HG02973 (cell line): ENCODE measurements around the gene RASSF4.

Experiments used
- ATAC-seq: cut with Tn5 transposase; IDR thresholded peaks from one replicate; pipeline ENCODE4 v1.9.1; 2021; ENCODE audit warnings: moderate library complexity; ENCODE audit not compliant: unreplicated experiment

The RASSF4 gene

DNA sequence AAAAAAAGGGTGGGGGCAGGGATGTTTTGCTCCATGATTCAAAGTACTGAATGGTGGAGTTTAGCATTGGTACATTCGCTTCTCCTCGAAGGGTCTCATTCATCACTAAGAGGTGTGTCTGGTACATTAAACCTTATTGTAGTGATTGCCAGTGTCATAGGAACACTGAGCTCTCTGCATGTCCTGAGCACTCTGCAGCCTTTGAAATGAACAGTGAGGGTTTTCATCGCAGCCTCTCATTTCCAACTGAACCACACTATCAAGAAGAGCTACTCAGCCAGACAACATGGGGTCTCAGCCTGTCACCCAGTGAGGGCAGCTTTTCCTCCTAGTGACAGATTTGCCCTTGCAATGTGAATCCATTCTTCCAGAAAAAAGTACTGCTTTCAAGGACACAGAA lies 26.6 kb downstream of the RASSF4 start:
- no peak for ATAC-seq

DNA sequence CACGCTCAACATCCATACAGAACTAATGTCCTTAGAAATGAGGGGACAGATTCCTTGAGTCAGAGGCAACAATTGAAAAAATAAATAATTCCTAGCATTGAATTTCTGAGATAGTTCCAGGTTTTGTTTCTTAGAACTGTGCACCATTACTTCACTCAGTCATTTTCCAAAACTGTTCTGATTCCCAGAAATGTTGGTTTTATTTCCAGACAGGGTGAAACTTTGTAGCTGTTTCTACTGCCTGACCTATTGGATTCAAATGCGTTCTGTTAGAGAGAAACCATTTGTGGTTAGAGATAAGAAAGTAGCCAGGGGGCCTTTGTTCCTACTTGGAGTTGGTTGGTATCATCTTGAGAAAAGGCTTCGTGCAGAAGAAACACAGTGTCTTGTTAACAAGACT lies 27.1 kb downstream of the RASSF4 start:
- no peak for ATAC-seq

DNA sequence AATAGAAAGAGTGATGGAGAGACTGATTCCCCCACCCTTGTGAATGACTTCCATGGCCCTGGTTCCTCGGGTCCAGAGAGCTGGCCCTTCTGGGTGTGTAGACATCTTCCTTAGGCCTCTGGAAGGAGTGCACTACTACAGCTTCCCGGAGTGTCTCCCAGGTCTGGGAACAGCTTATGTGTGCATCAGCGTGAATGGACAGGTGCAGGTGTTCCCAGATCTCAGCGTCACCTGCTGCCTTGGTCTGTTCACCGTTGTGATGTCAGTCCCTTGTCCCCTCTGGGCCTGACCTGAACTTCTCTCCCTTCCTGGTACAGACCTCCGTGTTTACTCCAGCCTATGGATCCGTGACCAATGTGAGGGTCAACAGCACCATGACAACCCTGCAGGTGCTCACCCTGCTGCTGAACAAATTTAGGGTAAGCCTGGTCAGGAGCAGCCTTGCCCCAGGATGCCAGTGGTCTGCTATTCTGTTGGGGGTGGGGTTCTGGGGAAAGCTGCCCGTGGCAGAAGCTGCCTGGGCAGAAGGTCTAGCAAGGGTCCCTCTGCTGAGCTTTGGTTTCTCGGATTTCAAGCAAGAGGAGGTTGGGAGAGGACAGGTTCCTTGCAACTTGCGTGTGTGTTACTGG lies 29.5 kb downstream of the RASSF4 start:
- no peak for ATAC-seq

DNA sequence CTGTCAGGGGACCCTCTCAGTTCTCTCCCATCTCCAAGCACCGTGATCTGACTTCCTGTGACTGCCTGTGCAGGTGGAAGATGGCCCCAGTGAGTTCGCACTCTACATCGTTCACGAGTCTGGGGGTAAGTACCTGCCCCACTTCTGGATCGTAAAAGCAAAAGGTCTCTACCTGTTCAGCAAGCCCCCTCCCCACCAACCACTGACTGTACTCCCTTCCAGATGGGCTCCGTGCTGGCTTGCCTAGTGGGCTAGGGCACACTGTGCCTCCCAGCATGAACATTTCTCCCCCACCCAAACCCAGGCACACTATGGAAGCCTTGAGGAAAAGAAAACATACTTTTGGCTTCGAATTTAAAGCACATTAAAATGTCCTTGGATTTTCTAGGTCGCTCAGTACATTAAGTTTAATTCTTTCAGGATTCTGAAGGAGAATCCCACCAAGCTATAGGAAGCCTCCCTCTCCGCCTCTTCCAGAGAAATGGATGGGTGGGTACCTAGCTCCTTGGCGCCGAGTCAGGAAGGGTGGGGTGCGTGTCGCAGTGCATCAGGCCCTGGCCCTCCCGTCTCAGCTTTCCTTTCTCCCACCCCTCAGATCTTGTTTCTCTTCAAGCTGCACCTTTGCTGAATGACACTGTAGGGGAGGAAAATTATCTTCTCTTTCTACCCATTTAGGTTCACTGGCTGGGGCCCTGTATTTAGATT lies 30.1 kb downstream of the RASSF4 start:
- ATAC-seq = no peak

DNA sequence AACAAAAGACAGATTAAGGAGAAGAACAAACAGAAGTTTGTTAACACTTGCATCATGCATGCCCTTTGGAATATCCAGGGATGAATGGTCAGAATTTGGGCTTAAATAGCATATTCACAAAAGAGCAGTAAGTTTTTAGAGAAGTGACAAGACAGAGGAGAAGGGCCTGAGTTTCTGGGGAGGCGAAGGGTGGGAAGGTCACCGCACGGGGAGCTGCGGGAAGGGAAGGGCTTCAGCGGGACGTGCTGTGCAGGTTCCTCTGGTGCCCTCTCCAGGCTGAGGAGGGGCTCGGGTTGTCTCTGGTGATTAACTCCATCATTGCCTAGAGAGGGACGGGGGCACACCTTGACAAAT lies 30.7 kb downstream of the RASSF4 start:
- no peak for ATAC-seq

DNA sequence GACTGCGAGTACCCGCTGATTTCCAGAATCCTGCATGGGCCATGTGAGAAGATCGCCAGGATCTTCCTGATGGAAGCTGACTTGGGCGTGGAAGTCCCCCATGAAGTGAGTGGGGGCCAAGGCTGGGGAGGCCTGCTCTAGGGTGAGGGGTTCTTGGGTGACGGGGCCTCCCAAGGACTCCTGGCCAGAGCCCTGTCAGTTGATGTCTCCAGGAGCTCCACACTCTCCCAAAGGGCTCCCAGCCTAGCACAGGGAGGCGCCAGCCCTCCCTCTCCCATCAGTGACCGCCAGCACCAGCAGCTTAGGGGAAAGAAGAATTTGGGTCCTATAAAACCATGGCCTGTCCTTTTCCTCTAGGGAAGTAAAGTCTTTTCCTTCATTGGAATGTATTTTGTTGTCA lies 31.4 kb downstream of the RASSF4 start:
- ATAC-seq = no peak

DNA sequence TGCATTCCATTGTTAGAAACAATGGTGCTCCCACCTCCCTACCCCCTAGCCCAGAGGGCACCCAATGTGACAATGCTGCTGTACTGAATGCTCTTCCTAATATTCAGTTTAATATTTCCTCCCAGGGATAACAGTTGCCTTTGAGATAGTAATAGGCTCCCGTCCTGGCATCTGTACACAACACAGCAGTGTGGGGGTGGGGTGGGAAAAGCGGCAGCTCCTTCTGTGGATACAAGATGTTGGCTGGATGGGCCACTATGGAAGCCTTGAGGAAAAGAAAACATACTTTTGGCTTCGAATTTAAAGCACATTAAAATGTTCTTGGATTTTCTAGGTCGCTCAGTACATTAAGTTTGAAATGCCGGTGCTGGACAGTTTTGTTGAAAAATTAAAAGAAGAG lies 32.0 kb downstream of the RASSF4 start:
- no peak for ATAC-seq

DNA sequence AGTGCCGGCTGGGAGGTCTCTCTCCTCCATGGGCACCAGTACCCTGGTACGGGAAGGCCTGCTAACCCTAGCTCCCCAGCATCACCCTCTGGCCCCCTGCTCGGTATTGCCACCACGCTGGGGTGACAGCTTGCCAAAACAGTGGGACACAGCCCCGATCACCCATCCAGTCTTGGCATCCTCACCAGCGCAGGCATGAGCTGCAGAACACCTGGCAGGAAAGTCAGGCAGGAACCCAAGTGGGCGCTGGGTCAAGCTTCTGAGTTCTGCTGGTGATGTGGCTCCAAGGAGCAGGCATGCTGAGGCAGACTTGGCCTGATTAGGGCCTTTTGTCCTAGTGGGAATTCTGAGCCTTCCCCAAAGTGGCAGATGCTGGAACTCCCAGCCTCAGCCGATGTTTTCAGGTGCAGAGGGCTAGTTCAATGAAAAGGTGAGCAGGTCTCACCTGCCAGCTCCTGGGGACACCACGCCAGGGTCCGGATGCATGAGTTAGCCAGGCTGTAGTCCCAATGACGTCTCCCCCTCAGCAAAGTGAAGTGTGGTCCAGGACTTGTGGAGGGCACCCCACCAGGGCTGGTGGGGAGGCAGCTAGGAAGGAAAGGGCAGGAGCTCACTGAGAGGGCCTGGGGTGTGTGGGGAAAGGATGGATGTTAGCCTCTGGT lies 32.6 kb downstream of the RASSF4 start:
- no peak for ATAC-seq

DNA sequence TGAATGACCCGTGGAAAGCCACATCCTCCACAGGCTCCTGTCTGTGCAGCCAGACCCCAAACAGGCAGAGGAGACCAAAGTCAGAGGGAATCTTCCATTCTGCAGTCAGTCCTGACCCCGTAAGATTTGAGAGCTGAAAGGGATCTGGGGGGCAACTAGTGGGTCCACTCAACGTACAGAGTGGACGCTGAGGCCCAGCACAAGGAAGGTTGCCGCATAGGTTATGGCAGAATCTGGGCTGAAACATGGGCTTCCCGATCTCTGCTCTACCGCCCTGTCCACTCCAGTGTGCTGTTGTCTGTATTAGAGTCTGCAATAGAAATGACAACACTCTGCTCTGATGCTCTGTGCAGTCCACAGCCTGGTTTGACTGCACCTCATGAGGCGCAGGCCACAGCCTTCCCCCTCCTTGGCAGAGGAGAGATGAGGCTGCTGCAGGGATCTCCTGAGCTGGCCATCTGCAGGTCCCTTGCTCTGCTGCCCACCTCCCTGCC lies 33.2 kb downstream of the RASSF4 start:
- ATAC-seq = no peak

DNA sequence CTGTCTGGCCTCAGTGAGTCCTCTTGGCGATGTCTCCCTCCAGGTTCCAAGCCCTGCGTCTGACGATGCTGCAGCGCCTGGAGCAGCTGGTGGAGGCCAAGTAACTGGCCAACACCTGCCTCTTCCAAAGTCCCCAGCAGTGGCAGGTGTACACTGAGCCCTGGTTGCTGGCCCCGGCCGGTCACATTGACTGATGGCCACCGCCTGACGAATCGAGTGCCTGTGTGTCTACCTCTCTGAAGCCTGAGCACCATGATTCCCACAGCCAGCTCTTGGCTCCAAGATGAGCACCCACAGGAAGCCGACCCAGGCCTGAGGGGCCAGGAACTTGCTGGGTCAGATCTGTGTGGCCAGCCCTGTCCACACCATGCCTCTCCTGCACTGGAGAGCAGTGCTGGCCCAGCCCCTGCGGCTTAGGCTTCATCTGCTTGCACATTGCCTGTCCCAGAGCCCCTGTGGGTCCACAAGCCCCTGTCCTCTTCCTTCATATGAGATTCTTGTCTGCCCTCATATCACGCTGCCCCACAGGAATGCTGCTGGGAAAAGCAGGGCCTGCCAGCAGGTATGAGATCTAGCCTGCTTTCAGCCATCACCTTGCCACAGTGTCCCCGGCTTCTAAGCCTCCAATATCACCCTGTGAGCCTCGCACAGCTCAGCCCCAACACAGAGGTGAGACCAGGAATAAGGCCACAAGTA lies 33.8 kb downstream of the RASSF4 start:
- ATAC-seq = no peak

DNA sequence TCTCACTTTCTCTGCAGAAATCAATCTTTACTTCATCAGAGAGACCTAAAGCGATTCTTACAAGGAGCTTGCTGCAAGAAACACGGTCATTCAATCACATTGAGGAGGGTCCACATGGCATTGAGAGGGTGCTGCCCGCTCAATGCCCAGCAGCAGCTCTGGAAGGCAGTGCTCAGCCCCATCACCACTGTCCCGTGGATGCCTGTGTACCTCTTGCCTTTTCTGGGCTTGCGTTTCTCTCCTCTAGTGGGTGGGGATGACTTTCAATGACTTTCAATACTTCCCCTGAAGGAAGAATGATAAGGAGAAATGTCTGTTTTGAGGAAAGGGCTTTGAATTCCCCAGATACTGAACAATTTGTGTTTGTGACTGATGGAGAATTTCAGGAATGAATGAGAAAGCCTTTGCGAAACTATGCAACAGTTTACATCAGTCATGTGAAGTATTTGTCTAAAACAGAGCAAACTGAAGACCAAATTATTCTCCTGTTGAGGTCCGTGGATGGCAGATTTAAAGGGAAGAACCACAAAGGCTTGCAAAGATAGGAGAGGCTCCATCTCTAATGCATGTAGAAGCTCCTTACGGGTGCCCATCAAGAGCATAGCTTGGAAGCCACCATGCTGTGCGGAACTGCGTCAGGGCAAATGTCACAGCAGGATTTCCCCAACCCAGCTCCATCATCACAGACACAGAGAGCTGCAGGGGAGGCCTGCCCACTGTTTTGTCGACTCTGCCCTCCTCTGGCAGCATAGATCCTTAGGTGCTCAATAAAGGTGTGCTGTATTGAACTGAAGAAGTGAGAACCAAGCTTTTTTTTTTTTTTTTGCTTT lies 34.5 kb downstream of the RASSF4 start:
- no peak for ATAC-seq

DNA sequence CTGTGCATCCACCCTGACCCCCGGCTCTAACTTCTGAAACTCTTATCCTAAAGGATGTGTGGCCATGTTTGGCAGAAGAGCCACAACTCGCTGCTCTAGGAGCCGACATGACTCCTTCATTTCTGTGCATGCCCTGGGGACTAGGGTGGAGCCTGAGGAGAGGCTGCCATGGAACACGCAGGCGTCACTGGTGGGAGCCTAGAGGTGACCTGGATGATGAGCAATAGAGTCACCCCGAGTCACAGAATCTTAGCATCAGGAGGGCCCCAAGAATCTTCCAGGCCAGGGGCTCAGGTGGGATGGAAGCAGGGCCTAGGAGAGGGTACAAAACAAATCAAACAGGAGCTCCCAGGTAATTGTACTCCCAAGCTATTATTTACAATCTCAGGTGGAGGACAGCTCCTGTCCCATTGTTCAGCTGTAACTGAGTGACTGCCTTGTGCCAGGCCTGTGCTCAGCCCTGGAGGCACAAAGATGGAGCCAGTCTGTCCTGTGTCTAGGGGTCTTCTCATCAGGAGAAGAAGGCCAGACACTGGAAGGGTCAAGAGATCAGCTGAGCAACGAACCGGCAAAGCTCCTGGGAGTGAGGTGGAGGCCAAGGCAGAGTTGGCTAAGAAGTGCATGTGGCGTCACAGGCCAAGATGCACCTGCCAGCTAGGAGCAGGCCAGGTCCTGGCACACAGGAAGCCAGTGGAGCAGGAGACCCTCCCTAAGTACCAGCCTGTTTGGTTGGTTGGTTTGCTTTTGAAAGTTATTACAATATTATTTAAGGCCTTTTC lies 35.3 kb downstream of the RASSF4 start:
- no peak for ATAC-seq

DNA sequence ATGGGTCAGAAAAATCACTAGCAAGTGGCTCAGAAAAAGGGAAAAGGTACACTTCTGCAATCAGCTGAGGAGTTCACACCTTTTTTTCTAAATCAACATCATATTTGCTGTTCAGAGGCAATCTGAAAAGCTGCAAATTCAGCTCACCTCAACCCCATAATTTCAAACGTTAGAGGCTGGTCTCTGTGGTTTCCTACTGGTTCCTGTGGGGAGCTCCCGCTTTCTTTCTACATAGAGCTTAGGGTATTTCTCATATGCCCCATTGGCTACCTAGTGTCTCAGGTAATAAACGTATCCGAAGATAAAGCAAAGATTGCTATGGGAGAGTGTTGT lies 35.9 kb downstream of the RASSF4 start:
- no peak for ATAC-seq

DNA sequence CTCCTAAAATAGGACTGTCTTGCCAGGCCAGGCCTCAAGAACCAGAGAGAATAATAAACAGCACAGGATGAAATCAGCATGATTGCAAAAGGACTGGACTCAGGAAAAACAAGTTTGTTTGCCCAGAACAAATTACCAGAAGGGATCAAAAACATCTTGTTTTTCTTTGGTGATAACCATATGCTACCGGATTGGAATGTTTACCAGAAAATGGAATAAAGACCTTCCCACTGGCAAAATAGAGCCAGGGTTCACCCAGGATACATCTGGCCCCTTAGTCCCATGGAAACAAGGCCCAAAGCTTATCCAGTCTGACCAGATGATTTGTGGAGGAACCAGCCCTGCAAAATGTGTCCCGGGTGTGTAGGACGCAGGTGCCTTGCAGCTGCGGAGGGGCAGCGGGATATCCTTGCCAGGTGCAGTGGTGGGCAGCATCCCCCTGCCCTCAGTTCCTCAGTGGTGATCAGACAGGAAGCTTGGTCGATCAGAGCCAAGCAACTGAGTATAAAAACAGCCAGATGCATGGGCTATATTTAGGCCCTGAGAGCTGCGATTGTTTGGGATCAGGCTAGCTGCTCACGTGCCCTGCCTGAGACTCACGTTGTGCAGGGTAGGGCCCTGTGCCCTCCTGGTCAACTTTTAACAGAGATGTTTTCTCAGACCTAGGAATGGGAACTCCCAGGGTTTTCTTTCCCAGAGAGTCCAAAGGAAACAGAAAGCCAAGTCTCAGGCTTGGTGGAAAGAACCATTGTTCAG lies 36.5 kb downstream of the RASSF4 start:
- ATAC-seq = no peak

DNA sequence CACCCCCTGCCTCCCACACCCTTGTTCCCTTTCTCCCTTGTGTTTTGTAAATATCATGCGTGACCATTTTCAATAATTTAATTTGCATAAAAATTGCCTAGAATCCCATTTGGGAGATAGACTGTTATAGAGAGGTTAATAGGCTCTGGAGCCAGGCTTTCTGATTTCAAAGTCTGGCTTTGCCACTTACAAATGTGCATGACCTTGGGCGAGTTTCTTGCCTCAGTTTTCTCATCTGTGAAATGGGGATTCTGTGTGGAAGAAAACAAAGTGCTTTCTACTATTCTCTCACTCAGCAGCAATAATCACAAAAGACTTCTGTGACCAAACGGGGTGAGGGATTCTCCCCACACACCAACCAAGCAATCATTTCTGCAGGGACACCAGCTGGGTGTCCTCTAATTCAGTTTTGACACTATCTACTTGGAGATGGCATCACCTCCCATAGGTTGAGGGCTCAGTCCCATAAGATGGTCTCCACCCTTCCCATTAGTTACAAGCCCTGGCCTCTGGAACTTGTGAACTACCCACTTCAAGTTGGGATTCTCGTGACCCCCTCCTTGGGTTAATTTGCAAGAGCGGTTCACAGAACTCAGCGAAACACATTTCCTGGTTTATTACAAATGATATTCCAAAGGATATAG lies 37.6 kb downstream of the RASSF4 start:
- ATAC-seq = no peak

DNA sequence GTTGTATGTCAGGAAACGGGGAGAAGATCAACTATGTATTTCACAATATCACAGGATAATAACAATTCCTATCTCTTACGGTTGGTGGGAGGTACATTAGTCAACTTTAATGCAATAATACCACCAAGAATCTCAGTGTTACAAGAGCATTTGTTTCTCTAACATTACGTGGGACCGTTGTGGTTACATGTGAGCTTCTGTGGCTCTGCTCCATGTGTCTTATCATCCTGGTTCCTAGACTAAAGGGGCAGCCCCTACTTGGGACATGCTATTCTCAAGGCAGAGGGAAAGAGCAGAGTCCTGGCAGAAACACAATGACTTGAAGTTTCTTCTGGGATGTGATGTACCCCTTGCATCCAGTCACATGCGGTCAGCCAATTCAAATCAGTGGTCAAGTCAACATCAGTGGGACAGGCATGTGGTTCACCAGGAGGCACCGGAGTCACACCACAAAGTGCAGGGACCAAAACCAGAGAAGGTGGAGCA lies 38.6 kb downstream of the RASSF4 start:
- no peak for ATAC-seq

DNA sequence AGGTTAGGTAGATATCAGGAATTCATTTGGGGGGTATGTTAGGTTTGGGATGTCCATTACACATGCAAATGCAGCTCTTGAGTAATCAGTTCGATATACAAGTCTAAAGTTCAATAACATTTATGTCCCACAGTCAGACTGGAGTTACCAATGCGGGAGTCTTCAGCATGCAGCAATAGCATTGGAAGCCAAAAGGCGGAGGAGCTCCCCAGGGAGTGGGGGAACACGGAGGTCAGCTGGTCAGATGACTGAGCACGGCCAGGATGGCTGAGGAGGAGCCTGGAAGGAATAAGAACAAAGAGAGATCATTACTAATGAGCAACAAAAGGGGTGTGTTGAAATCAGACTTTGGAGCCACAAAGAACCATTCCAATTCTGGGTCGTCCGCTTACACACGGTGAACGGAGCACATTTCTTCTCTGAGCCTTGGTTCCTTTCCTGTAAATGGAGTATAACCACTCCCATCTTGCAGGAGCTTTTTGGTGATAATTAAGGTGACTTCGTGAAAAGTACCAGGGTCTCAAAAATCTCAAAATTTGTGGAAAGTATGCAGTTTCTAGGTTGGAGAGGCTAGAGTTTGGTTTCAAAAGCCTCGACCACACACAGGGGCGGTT lies 40.6 kb downstream of the RASSF4 start:
- peak; percentile 1 for ATAC-seq

DNA sequence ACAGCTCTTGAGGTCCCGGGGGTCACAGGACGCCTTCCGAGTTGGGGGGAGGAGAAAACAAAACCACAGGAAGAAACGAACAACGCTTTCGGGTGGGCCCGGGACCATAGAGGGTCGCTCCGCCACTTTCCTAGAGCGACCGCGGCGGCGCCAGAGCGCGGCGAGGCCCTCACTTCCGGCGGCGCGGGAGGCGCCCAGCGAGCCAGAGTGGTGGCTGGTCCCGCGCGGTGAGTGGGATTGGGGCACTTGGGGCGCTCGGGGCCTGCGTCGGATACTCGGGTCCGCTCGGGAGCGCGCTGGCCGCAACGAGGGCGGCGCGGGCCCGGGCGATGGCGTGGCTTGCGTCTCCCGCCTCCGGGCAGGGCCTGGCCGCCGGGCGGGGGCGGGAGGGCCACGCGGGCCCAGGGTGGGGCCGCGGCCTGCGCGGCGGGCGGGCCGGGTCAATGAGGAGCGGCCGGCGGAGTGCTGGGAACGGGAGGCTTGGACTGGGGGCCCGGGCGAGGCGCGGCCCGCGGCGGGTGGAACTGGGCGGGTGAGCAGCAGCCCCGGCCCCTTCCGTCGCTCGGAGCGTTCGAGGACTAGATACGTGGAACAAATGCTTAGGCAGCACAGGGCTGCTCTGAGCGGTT lies 41.3 kb downstream of the RASSF4 start, which contains the start of gene ZNF22:
Gene ZNF22, plus strand, starts transcription at position 172 of the 629 bp plus-strand sequence. CDS start 2,446 bp downstream, outside the sequence.
- peak; percentile 63 for ATAC-seq
